ENCODE measurements around the gene AXL. TPM values are rescaled to one million over a fixed set of nuclear protein-coding genes. Genes with fewer than 3 reads are reported as not detected.

Gene AXL
- total and polyA plus RNA-seq, 2 experiments from 2014 or later: 15.0 to 45.9 TPM

DNA sequence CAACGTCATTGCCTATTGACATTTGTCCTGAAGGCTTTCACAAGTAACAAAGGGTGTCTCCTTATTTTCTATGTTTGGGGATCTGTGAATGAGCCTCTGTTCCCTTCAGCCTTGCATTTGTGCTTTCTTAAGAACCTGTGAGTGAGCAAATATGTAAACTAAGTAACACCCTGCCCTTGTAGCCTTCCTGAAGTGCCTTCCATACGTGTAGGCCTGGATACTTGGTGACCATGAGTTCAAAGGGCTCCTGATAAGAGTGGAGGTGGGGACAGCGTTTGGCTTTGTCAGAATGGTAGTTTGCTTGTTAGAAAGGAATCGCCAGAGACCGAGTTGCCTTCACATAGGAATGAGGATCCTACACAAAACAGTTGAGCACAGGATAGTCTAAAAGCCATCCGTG lies 76.5 kb downstream of the AXL start:
- Histone ChIP-seq H3K9me3 (ENCODE audit: low read depth) (no peaks in the 10 kb centered on the region), H3K4me3 (no peak overlapping the region), H3K4me1 (ENCODE audit: insufficient read depth) (peaks cover 24% of the 10 kb centered on the region), H2AFZ (no peak overlapping the region), H3K36me3 (replicated peaks; ENCODE audit: insufficient read depth, low read depth) (peaks cover 10% of the 10 kb centered on the region), H3K27me3 (no peaks in the 10 kb centered on the region), H3K79me2 (peaks cover 29% of the 10 kb centered on the region), H3K27ac (peak overlapping the region; percentile 50), H3K9me2 (replicated peaks; ENCODE audit: insufficient read depth) (no peaks in the 10 kb centered on the region), H3K4me2 (no peak overlapping the region), H4K20me1 (ENCODE audit: insufficient read depth, poor library complexity, severe bottlenecking) (peaks cover 4% of the 10 kb centered on the region)
- 53% methylated on average over 6 of the region's 6 CpGs for WGBS (ENCODE audit: low lambda C conversion rate, missing lambda C conversion rate)
- peak; percentile 48 for DNase-seq (ENCODE audit: low spot score)
- TF ChIP-seq EZH2 (IDR thresholded peaks at IDR 0.05; ENCODE audit: borderline replicate concordance) (no peak), EZH2phosphoT487 (IDR thresholded peaks at IDR 0.05; ENCODE audit: low read depth, severe bottlenecking, unreplicated experiment) (no peak), CTCF (IDR thresholded peaks at IDR 0.05; ENCODE audit: poor library complexity) (no peak)

DNA sequence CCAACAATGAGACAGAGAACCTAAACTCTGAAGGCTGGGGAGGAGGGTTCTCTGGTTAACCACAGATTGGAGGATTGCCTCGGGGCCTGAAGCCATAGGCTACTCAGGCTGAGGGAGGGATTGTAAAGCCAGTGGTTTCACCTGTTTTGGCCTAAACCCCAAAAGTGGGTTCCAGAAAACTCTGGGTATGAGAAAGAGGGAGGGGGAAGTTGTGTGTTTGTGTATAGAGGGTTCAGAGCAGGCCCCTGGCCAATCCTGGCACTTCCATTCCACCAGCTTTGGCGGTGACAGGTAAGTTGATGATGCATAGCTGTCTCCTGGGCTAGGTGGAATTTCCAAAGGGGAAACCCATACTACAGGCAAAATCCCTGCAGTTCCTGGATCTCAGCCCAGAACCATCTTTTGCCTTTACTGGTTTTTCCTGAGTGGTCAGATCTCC lies 77.4 kb downstream of the AXL start:
- H3K27me3 ChIP-seq: no peaks in the 10 kb centered on the region
- peaks cover 4% of the 10 kb centered on the region for H4K20me1 ChIP-seq (ENCODE audit: insufficient read depth, poor library complexity, severe bottlenecking)
- TF ChIP-seq CTCF (IDR thresholded peaks at IDR 0.05; ENCODE audit: poor library complexity) (no peak), EZH2 (IDR thresholded peaks at IDR 0.05; ENCODE audit: borderline replicate concordance) (no peak), EZH2phosphoT487 (IDR thresholded peaks at IDR 0.05; ENCODE audit: low read depth, severe bottlenecking, unreplicated experiment) (no peak)
- H3K4me3 ChIP-seq: no peak overlapping the region
- 100% methylated on average over 2 of the region's 2 CpGs for WGBS (ENCODE audit: low lambda C conversion rate, missing lambda C conversion rate)
- no peak for DNase-seq (ENCODE audit: low spot score)
- H3K79me2 ChIP-seq: peaks cover 29% of the 10 kb centered on the region
- peaks cover 24% of the 10 kb centered on the region for H3K4me1 ChIP-seq (ENCODE audit: insufficient read depth)
- no peaks in the 10 kb centered on the region for H3K9me2 ChIP-seq (replicated peaks; ENCODE audit: insufficient read depth)
- no peak overlapping the region for H3K4me2 ChIP-seq
- peak overlapping the region; percentile 50 for H3K27ac ChIP-seq
- no peak overlapping the region for H2AFZ ChIP-seq
- H3K36me3 ChIP-seq (replicated peaks; ENCODE audit: insufficient read depth, low read depth): peaks cover 10% of the 10 kb centered on the region
- no peaks in the 10 kb centered on the region for H3K9me3 ChIP-seq (ENCODE audit: low read depth)

- Histone ChIP-seq H2AFZ (no peak overlapping the region), H3K4me1 (ENCODE audit: insufficient read depth) (peaks cover 24% of the 10 kb centered on the region), H3K27ac (peak overlapping the region; percentile 86), H3K9me2 (replicated peaks; ENCODE audit: insufficient read depth) (no peaks in the 10 kb centered on the region), H3K4me2 (no peak overlapping the region), H3K27me3 (no peaks in the 10 kb centered on the region), H4K20me1 (ENCODE audit: insufficient read depth, poor library complexity, severe bottlenecking) (peaks cover 4% of the 10 kb centered on the region), H3K79me2 (peaks cover 26% of the 10 kb centered on the region), H3K9me3 (ENCODE audit: low read depth) (no peaks in the 10 kb centered on the region), H3K36me3 (replicated peaks; ENCODE audit: insufficient read depth, low read depth) (peaks cover 10% of the 10 kb centered on the region), H3K4me3 (no peak overlapping the region)
- TF ChIP-seq EZH2 (IDR thresholded peaks at IDR 0.05; ENCODE audit: borderline replicate concordance) (no peak), EZH2phosphoT487 (IDR thresholded peaks at IDR 0.05; ENCODE audit: low read depth, severe bottlenecking, unreplicated experiment) (no peak), CTCF (IDR thresholded peaks at IDR 0.05; ENCODE audit: poor library complexity) (no peak)
- WGBS (ENCODE audit: low lambda C conversion rate, missing lambda C conversion rate): 90% methylated on average over 7 of the region's 7 CpGs
- no peak for DNase-seq (ENCODE audit: low spot score)
These were observed 78.8 kb downstream of the AXL start for GRCh38 chr19:41297628-41298347.
